ENCODE data around the gene C2orf81.
"Not testable (repeated sequence)": the region's sequence is repeated elsewhere in the genome, so short reads cannot be mapped to it uniquely, and the experiment has no call there.

The C2orf81 gene

GRCh38 chr2:74421221-74421870, at the start of gene C2orf81, which contains the start of gene WDR54:
C2orf81 (minus strand) TSS chr2:74421619; CDS start chr2:74421560, 59 bp downstream.
WDR54 (plus strand) TSS chr2:74421730; CDS start chr2:74422154, 424 bp downstream.
- DNase-seq (ENCODE audit: low spot score) = peak; percentile 96

GRCh38 chr2:74470742-74471141, 49.3 kb upstream of the C2orf81 start:
- not testable (repeated sequence) for DNase-seq (ENCODE audit: low spot score)

DNA sequence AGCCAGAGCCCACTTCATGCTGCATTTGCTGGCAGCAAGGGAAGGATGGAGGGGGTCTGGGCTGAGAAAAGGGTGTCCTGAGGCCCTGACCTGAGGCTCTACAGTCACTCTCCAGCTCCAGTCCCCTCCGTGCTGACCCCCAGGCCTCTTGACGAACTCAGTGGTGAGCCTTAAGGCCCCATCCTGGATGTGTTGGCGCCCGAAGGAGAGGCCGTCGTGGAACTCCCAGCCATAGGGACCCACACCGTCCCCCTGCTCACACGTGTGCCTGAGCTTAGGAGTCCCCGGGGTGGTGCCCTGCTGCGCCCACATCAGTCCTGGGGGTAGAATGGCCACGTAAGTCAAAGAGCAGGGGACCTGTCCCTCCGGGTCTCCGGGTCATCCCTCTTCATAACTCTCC, 43.0 kb upstream of the C2orf81 start:
- DNase-seq (ENCODE audit: low spot score) = no peak

DNA sequence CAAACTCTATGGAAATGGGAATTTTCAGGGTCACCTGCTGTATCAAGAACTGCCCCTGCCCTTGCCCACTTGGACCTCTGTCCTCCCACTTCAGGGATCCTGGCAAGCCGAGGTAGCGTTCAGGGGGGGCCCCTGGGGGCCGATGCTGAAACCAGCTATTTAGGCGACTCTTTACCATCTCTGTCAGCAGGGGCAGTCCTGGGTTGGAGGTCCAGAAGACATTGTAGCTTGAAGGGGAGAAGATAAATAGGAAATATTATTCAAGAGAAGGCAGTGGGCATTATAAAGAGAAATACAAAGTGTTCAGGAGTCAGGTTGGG, 41.3 kb upstream of the C2orf81 start:
- DNase-seq (ENCODE audit: low spot score) = no peak

DNA sequence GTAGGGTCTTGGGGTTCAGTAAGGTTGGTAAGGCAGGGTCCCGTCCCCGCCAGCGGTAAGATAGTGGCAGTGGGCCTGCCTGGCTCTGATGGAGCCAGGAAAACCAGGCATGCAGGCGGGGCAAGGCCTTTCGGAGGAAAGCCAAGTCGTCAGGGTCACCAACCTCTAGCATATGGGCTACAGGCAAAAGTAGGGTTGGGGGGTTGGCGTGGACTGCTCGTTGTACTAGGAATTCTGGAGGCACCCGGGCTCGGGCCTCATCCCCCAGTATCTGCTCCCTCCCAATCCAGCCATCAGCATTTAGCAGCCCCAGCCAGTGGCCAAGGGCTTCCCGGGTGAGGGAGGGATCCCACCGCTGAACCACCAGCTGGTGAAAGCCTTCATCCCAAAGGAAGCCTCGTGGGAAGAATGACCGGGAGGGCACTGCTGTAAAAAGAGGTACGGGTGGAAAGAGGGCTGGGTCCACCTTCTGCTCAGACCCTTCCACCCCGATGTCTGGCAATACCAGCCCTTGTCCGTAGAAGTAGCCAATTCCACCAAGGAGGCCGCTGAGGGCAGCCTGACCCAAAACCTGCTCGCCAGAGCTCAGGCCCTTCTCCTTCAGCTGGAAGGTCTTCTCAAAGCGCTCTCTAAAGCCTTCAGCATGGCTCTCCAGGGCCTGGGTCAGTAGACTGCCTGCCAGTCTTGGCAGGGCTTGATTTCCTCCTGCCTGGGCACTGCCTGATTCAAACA, 40.8 kb upstream of the C2orf81 start:
- DNase-seq (ENCODE audit: low spot score) = no peak

- peak; percentile 55 for DNase-seq (ENCODE audit: low spot score)
Measured at GRCh38 chr2:74461187-74462053, 40.0 kb upstream of the C2orf81 start.

GRCh38 chr2:74460187-74460586, 38.8 kb upstream of the C2orf81 start:
- DNase-seq (ENCODE audit: low spot score) = not testable (repeated sequence)

DNA sequence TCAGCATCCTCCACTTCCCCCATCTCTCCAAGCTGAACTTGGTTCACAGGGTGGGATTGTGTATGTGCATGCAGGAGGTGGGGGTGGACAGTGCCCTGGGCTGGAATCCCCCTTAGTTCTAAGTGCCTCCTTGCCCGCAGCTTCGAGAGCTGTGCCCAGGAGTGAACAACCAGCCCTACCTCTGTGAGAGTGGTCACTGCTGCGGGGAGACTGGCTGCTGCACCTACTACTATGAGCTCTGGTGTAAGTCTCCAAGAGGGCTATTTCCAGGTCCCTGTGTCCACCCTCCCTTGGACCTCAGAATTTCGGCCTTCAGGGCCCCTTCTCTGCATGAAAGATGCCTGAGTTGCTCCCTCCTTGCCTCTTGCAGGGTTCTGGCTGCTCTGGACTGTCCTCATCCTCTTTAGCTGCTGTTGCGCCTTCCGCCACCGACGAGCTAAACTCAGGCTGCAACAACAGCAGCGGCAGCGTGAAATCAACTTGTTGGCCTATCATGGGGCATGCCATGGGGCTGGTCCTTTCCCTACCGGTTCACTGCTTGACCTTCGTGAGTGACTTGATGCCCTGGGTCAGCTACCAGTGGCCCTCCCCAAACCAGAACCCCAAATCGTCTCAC, 38.2 kb upstream of the C2orf81 start:
- DNase-seq (ENCODE audit: low spot score) = not testable (repeated sequence)

DNA sequence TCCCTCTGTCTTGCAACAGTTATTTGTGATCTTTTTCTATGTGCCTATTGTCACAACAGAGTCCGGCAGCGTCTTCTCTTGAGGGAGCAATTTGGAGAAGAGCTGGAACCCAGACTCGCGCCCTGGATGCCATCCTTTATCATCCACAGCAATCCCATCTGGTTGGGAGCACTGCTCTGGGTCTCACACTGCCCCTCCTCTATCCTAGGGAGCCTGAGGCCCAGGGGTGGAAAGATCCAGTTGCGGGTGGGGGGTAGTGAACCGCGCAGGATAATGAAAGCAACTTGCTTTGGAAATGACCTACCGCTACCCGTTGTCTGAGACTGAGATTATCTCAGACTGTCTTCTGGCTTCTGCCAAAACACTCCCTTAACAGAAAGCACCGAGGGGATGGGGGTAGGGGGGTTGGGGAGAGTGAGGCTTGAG, 37.5 kb upstream of the C2orf81 start:
- no peak for DNase-seq (ENCODE audit: low spot score)

DNA sequence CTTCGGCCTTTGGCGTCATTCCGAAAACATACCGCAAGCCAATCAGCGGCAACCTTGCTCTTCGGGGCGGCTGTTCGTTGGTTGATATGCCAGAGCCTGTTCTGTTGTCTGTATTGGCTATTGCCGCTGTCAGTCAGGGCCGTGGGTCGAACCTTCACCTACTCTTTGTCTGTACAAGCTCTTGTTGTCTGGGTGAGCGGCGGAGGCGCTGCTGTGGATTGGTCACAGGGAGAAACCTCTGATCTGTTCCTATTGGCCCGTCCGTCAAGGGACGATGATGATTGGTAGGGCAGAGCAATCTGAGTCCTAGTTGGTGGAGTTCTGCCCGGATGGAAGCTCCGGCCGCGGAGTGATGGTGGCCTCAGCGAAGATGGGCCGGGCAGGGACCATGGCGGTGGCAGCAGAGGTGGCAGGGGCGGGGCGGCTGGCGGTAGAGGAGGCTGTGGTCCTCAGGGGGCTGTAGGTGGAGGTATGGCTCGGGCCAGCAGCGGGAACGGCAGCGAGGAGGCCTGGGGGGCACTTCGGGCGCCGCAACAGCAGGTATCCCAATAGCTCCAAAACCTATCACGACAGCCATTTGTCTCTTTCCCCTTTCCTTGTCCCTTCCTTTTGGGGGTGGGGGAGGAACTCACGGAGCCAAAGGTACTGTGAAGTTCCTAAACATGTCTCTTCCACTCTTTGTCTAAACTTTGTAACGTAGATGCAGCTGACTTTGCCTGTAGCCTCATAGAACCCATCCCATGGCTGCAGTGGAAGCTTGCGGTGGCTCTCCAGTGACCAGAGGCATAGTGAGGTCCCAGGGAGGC, 36.9 kb upstream of the C2orf81 start, which contains the start of gene WBP1:
Gene WBP1 (plus strand): TSS at position 307 of the 806 bp plus-strand sequence. CDS start 165 bp downstream, at position 472.
- DNase-seq (ENCODE audit: low spot score) = peak; percentile 100

DNA sequence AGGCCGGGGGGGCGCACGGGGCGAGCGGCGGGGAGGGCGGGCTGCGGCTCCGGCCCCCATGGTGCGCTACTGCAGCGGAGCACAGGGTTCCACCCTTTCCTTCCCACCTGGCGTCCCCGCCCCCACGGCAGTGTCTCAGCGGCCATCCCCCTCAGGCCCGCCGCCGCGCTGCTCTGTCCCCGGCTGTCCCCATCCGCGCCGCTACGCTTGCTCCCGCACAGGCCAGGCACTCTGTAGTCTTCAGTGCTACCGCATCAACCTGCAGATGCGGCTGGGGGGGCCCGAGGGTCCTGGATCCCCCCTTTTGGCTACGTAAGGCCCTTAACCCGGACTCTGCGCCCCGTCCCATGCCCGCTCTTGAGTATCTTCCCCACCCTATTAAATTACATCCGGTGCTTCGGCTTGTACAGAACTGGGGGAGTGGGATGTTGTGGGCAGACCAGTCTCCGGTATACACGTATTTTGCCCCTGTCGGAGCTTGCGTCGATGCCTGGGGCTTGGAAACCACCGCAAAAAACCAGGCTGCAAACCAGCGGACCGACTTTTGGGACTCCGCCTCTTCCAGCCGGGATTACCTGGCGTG, 36.2 kb upstream of the C2orf81 start:
- peak; percentile 84 for DNase-seq (ENCODE audit: low spot score)

DNA sequence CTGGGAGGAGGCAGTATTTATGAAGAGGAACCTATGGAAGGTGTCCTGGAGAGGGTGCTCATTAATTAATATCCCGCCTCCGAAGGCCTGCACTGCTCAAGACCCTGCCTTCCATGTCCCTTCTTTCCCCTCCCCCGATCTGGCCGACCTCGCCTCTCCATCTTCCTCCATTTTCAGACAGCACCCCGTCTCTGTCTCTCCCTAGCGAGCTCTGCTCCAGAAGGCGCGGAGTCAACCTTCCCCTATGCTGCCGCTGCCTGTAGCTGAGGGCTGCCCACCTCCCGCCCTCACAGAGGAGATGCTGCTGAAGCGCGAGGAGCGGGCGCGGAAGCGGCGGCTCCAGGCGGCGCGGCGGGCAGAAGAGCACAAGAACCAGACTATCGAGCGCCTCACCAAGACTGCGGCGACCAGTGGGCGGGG, 35.7 kb upstream of the C2orf81 start:
- DNase-seq (ENCODE audit: low spot score) = no peak

DNA sequence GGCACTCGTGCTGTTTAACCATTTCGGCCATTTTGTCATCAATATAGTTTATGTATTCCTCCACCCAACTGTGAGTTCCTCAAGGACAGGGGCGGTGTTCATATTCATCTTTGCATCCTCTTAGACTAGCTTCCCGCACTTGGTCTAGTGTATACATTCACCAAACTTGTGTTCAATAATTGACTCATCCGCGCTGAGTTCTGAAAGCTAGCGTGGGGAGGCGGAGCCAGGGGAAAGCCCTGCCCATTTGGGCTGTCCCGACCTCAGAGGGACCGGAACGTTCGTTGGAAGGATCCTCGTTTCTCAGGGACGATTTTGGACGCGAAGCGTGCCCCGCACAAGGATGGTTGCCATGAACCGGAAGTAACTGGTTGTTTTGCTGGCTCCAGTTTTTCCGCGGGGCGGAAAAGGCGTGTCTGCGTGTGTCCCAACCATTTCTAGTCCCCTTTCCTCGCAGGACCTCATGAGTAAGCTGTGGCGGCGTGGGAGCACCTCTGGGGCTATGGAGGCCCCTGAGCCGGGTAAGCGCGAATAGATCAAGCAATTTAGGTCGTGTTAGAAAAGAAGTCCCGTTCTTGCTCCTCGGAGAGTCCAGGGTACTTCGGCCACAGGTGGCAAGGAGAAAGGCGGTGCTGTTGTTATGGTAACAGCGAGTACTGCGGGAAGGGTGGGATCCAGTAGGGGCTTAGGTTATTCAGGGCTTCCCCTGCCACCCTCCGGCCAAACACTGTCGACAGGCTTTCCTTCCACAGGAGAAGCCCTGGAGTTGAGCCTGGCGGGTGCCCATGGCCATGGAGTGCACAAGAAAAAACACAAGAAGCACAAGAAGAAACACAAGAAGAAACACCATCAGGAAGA, 33.5 kb upstream of the C2orf81 start, which contains the start of gene INO80B:
Gene INO80B (plus strand): TSS at position 434 of the 858 bp plus-strand sequence. CDS start 30 bp downstream, at position 464.
- DNase-seq (ENCODE audit: low spot score) = peak; percentile 99

GRCh38 chr2:74450570-74451190, 29.3 kb upstream of the C2orf81 start:
- DNase-seq (ENCODE audit: low spot score) = no peak

GRCh38 chr2:74448771-74449170, 27.4 kb upstream of the C2orf81 start:
- DNase-seq (ENCODE audit: low spot score) = no peak

GRCh38 chr2:74447230-74447999, 26.0 kb upstream of the C2orf81 start:
- DNase-seq (ENCODE audit: low spot score) = no peak

DNA sequence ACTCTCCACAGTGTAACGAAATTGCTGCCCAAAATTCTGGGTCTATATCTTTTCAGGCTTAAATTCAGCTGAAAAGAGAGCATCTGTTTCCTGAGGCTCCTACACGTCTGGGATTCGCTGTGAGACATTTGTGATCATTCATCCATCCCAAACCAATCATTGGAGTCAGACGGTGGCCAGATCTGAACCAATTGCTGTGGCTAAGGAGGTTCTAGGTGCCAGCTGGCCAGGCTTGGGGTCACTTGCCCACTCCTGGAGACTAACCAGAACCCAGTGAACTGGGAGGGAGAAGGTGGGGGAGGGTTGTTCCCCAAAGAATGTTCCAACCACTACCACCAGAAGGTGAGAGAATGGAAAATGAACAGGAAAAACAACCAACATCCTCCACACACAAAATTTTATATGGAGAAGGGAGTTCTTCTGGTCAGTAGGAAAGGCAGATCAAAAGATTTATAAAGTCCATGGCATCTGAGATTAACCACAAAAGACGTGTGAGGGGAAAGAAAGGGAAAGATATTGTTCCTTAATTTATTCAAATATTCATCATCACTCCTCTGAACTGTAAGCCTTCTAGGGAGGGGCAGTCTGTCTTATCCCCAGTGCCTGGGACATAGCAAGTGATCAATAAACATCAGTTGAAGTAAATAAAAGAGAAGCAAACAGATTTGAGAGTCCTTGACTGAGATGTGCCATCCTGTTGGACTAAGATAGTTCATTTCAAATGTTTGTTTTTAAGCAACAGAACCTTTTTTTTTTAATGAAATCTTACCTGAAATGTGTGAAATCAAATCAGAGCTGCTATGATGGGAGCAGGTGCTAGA, 23.3 kb upstream of the C2orf81 start:
- no peak for DNase-seq (ENCODE audit: low spot score)
